ENCODE data around the gene IL6R. TPM values are rescaled to one million over a fixed set of nuclear protein-coding genes. Genes with fewer than 3 reads are reported as not detected.
"Not testable (repeated sequence)": the region's sequence is repeated elsewhere in the genome, so short reads cannot be mapped to it uniquely, and the experiment has no call there.

Gene IL6R
- total RNA-seq, 2 donors from 2014 or later, result 11.8 to 21.8 TPM

GRCh38 chr1:154481053-154481452 is 75.9 kb downstream of the IL6R start:
- Histone ChIP-seq H3K9me3 (no peaks in the 10 kb centered on the region), H3K27ac (no peak overlapping the region), H3K4me1 (peaks cover 0 to 30% of the 10 kb centered on the region in 2 donors), H3K27me3 (no peaks in the 10 kb centered on the region), H3K4me3 (no peak overlapping the region), H3K36me3 (no peaks in the 10 kb centered on the region)
- no peak for DNase-seq (ENCODE audit: low spot score)
- TF ChIP-seq CTCF (IDR thresholded peaks at IDR 0.05), result no peak

GRCh38 chr1:154483941-154484803 is 79.0 kb downstream of the IL6R start:
- no peak for DNase-seq (ENCODE audit: low spot score)
- peaks cover 5% of the 10 kb centered on the region for H3K36me3 ChIP-seq
- H3K27me3 ChIP-seq, result no peaks in the 10 kb centered on the region
- peaks cover 0 to 39% of the 10 kb centered on the region in 2 donors for H3K4me1 ChIP-seq
- TF ChIP-seq CTCF (IDR thresholded peaks at IDR 0.05), result no peak
- no peak overlapping the region for H3K4me3 ChIP-seq
- no peaks in the 10 kb centered on the region for H3K9me3 ChIP-seq
- peak overlapping the region; percentile 10 to 58 for H3K27ac ChIP-seq

GRCh38 chr1:154485106-154485505 is 80.0 kb downstream of the IL6R start:
- DNase-seq (ENCODE audit: low spot score), result peak; percentile 79
- peaks cover 0 to 34% of the 10 kb centered on the region in 2 donors for H3K4me1 ChIP-seq
- H3K27ac ChIP-seq, result peak overlapping the region in 1 of 2 donors; percentile 58
- H3K9me3 ChIP-seq, result no peaks in the 10 kb centered on the region
- TF ChIP-seq CTCF (IDR thresholded peaks at IDR 0.05), result no peak
- no peak overlapping the region for H3K4me3 ChIP-seq
- H3K27me3 ChIP-seq, result no peaks in the 10 kb centered on the region
- H3K36me3 ChIP-seq, result peaks cover 5% of the 10 kb centered on the region

GRCh38 chr1:154485910-154486496 is 80.9 kb downstream of the IL6R start:
- TF ChIP-seq CTCF (IDR thresholded peaks at IDR 0.05), result no peak
- peaks cover 5% of the 10 kb centered on the region for H3K36me3 ChIP-seq
- H3K4me1 ChIP-seq, result peaks cover 0 to 25% of the 10 kb centered on the region in 2 donors
- peak overlapping the region in 1 of 2 donors; percentile 11 for H3K27ac ChIP-seq
- H3K27me3 ChIP-seq, result no peaks in the 10 kb centered on the region
- no peak for DNase-seq (ENCODE audit: low spot score)
- no peak overlapping the region for H3K4me3 ChIP-seq
- H3K9me3 ChIP-seq, result no peaks in the 10 kb centered on the region

GRCh38 chr1:154486756-154487155 is 81.6 kb downstream of the IL6R start:
- not testable (repeated sequence) for DNase-seq (ENCODE audit: low spot score); H3K9me3 ChIP-seq; H3K4me3 ChIP-seq; H3K27me3 ChIP-seq; H3K36me3 ChIP-seq
- Histone ChIP-seq H3K4me1 (peaks cover 0 to 26% of the 10 kb centered on the region in 2 donors), H3K27ac (peak overlapping the region in 1 of 2 donors; percentile 11)

GRCh38 chr1:154488922-154489321 is 83.8 kb downstream of the IL6R start:
- Histone ChIP-seq H3K4me1 (peaks cover 0 to 41% of the 10 kb centered on the region in 2 donors), H3K27me3 (no peaks in the 10 kb centered on the region), H3K4me3 (no peak overlapping the region), H3K36me3 (peaks cover 5% of the 10 kb centered on the region), H3K9me3 (no peaks in the 10 kb centered on the region), H3K27ac (peak overlapping the region in 1 of 2 donors; percentile 15)
- TF ChIP-seq CTCF (IDR thresholded peaks at IDR 0.05), result no peak
- DNase-seq (ENCODE audit: low spot score), result no peak

All from right atrium auricular region (tissue), 2 donors.